ENCODE results near the gene GPS2.

- TF ChIP-seq EZH2phosphoT487 (IDR thresholded peaks at IDR 0.05) (no peak), CTCF (IDR thresholded peaks at IDR 0.05) (no peak), EZH2 (IDR thresholded peaks at IDR 0.05) (no peak)
Observed at GRCh38 chr17:7308625-7309433, 6.3 kb downstream of the GPS2 start.
